Parathyroid adenoma (tissue), 2 donors: ENCODE data around the gene TECPR1.

ENCODE experiments used
- H2AFZ ChIP-seq: fragments of 300-600 bp; sonication (generic); one replicate; pipeline ENCODE4 v1.7.0; 2017; ENCODE audit warnings: antibody characterized with exemption, mild to moderate bottlenecking
- H3K27ac ChIP-seq: fragments of 300-600 bp; sonication (generic); one replicate; pipeline ENCODE4 v1.7.0; 2017
- H3K27me3 ChIP-seq: fragments of 300-600 bp; sonication (generic); one replicate; pipeline ENCODE4 v1.7.0; 2017; ENCODE audit warnings: low read length; ENCODE audit not compliant: control insufficient read depth, insufficient read depth
- H3K36me3 ChIP-seq: fragments of 300-600 bp; sonication (generic); one replicate; pipeline ENCODE4 v1.7.0; 2017; ENCODE audit warnings: low read length; ENCODE audit not compliant: control insufficient read depth, insufficient read depth
- H3K4me1 ChIP-seq: fragments of 300-600 bp; sonication (generic); one replicate; pipeline ENCODE4 v1.7.0; 2017; ENCODE audit warnings: control low read depth
- H3K4me2 ChIP-seq: fragments of 300-600 bp; sonication (generic); one replicate; pipeline ENCODE4 v1.7.0; 2017; ENCODE audit warnings: low read length
- H3K4me3 ChIP-seq: fragments of 300-600 bp; sonication (generic); one replicate; pipeline ENCODE4 v1.7.0; 2017; ENCODE audit warnings: low read depth, low read length
- H3K79me2 ChIP-seq: fragments of 300-600 bp; sonication (generic); one replicate; pipeline ENCODE4 v1.7.0; 2017; ENCODE audit warnings: control low read depth
- H3K9ac ChIP-seq: fragments of 300-600 bp; sonication (generic); one replicate; pipeline ENCODE4 v1.7.0; 2017; ENCODE audit warnings: mild to moderate bottlenecking
- H3K9me3 ChIP-seq: fragments of 300-600 bp; sonication (generic); one replicate; pipeline ENCODE4 v1.7.0; 2017; ENCODE audit warnings: low read length; ENCODE audit not compliant: control insufficient read depth
- CTCF ChIP-seq: fragments of 300-600 bp; sonication (generic); IDR thresholded peaks from one replicate; pipeline ENCODE4 v1.7.0; 2017; ENCODE audit warnings: antibody characterized with exemption, mild to moderate bottlenecking
- donor health status: primary hyperparathyroidism.

The TECPR1 gene

GRCh38 chr7:98174334-98175259 lies 77.4 kb downstream of the TECPR1 start:
- Histone ChIP-seq H3K9ac (no peak overlapping the region), H3K4me2 (no peak overlapping the region), H3K79me2 (peaks cover 4% of the 10 kb centered on the region), H3K27ac (no peak overlapping the region), H3K36me3 (no peaks in the 10 kb centered on the region), H3K4me3 (no peak overlapping the region), H2AFZ (no peak overlapping the region), H3K9me3 (no peaks in the 10 kb centered on the region), H3K27me3 (no peaks in the 10 kb centered on the region), H3K4me1 (no peaks in the 10 kb centered on the region)
- no peak for TF ChIP-seq CTCF

GRCh38 chr7:98171449-98171848 lies 80.6 kb downstream of the TECPR1 start:
- H3K27ac ChIP-seq: no peak overlapping the region
- no peaks in the 10 kb centered on the region for H3K4me1 ChIP-seq
- no peaks in the 10 kb centered on the region for H3K36me3 ChIP-seq
- no peak overlapping the region for H3K9ac ChIP-seq
- H3K4me3 ChIP-seq: no peak overlapping the region
- no peak overlapping the region for H2AFZ ChIP-seq
- no peak for TF ChIP-seq CTCF
- no peaks in the 10 kb centered on the region for H3K9me3 ChIP-seq
- no peaks in the 10 kb centered on the region for H3K27me3 ChIP-seq
- no peak overlapping the region for H3K4me2 ChIP-seq
- peaks cover 9% of the 10 kb centered on the region for H3K79me2 ChIP-seq

- Histone ChIP-seq H3K4me3 (no peak overlapping the region), H3K27ac (no peak overlapping the region), H3K9ac (no peak overlapping the region), H3K79me2 (peaks cover 9% of the 10 kb centered on the region), H3K4me1 (no peaks in the 10 kb centered on the region), H3K27me3 (no peaks in the 10 kb centered on the region), H3K4me2 (no peak overlapping the region), H2AFZ (no peak overlapping the region), H3K9me3 (no peaks in the 10 kb centered on the region), H3K36me3 (no peaks in the 10 kb centered on the region)
- no peak for TF ChIP-seq CTCF
Measured at GRCh38 chr7:98170966-98171365, 81.1 kb downstream of the TECPR1 start.

- H3K79me2 ChIP-seq: peaks cover 9% of the 10 kb centered on the region
- H3K9me3 ChIP-seq: no peaks in the 10 kb centered on the region
- no peak overlapping the region for H3K27ac ChIP-seq
- H3K4me1 ChIP-seq: peaks cover 7% of the 10 kb centered on the region
- H2AFZ ChIP-seq: no peak overlapping the region
- no peaks in the 10 kb centered on the region for H3K36me3 ChIP-seq
- H3K4me3 ChIP-seq: no peak overlapping the region
- TF ChIP-seq CTCF: no peak
- no peak overlapping the region for H3K4me2 ChIP-seq
- H3K27me3 ChIP-seq: no peaks in the 10 kb centered on the region
- H3K9ac ChIP-seq: no peak overlapping the region
Measured at GRCh38 chr7:98168904-98169621, 83.0 kb downstream of the TECPR1 start.
